Common myeloid progenitor, CD34-positive (primary cell): ENCODE measurements around the gene BMP7.

Experiments used
- CTCF ChIA-PET: fragments of 350-600 bp; sonication (Branson Sonifier 250); formaldehyde crosslinking; loops from one replicate; lab custom pipeline; 2021; ENCODE audit warnings: antibody characterized with exemption; lab: Charles Lee
- POLR2A ChIA-PET: fragments of 350-600 bp; sonication (Branson Sonifier 250); formaldehyde crosslinking; loops from one replicate; lab custom pipeline; 2021; ENCODE audit warnings: antibody characterized with exemption; lab: Charles Lee
- DNase-seq, 3 donors: peaks; one replicate each; pipeline versions ENCODE4 v3.0.0 to v3.0.0-alpha.2; 2013
- H3K27ac ChIP-seq, 2 experiments: 1 replicate in 1 of 2; 2 replicates in 1 of 2; pipeline ENCODE4 v1.7.0; 2013; ENCODE audit warnings: inconsistent platforms in 2 of 2, low read length in 2 of 2, mild to moderate bottlenecking in 2 of 2, low read depth in 1 of 2, moderate library complexity in 1 of 2; ENCODE audit not compliant: severe bottlenecking in 2 of 2, insufficient read depth in 1 of 2, poor library complexity in 1 of 2
- H3K27me3 ChIP-seq, 5 experiments: replicated peaks in 2 of 5; 1 replicate in 3 of 5; 2 replicates in 2 of 5; pipeline versions ENCODE4 v1.6.1 to v1.7.0; 2013; ENCODE audit warnings: low read length in 4 of 5, mild to moderate bottlenecking in 2 of 5, moderate library complexity in 2 of 5, inconsistent platforms in 1 of 5; ENCODE audit not compliant: insufficient read depth in 5 of 5, control insufficient read depth in 4 of 5
- H3K36me3 ChIP-seq, 4 experiments: 1 replicate in 2 of 4; 2 replicates in 2 of 4; pipeline versions ENCODE4 v1.6.1 to v1.7.0; 2013; ENCODE audit warnings: low read length in 3 of 4, control low read depth in 1 of 4, mild to moderate bottlenecking in 1 of 4; ENCODE audit not compliant: control insufficient read depth in 4 of 4, insufficient read depth in 4 of 4
- H3K4me1 ChIP-seq, 4 experiments: 1 replicate in 3 of 4; 2 replicates in 1 of 4; pipeline versions ENCODE4 v1.6.1 to v1.7.1; 2013; ENCODE audit warnings: low read length in 3 of 4, mild to moderate bottlenecking in 3 of 4, control low read depth in 1 of 4, inconsistent platforms in 1 of 4, moderate library complexity in 1 of 4; ENCODE audit not compliant: control insufficient read depth in 4 of 4, insufficient read depth in 4 of 4; ENCODE audit errors: control extremely low read depth in 1 of 4
- H3K4me3 ChIP-seq, 7 experiments: 1 replicate in 4 of 7; 2 replicates in 3 of 7; pipeline versions ENCODE4 v1.5.1 to v1.7.0; 2013; ENCODE audit warnings: mild to moderate bottlenecking in 7 of 7, low read length in 6 of 7, moderate library complexity in 6 of 7, inconsistent platforms in 2 of 7, low read depth in 2 of 7, control low read depth in 1 of 7; ENCODE audit not compliant: insufficient read depth in 4 of 7, control insufficient read depth in 1 of 7; ENCODE audit errors: extremely low read depth in 1 of 7
- H3K9me3 ChIP-seq, 5 experiments: 1 replicate in 4 of 5; 2 replicates in 1 of 5; pipeline versions ENCODE4 v1.6.1 to v1.7.1; 2013; ENCODE audit warnings: low read length in 4 of 5, mild to moderate bottlenecking in 2 of 5, inconsistent platforms in 1 of 5, low read depth in 1 of 5, moderate library complexity in 1 of 5; ENCODE audit not compliant: control insufficient read depth in 4 of 5, insufficient read depth in 2 of 5; ENCODE audit errors: control extremely low read depth in 1 of 5
- WGBS: methylation state at CpG from one replicate; pipeline ENCODE4 v1.1.5; 2013; ENCODE audit not compliant: insufficient coverage; 5-methylcytosine and 5-hydroxymethylcytosine counted together

The BMP7 gene

DNA sequence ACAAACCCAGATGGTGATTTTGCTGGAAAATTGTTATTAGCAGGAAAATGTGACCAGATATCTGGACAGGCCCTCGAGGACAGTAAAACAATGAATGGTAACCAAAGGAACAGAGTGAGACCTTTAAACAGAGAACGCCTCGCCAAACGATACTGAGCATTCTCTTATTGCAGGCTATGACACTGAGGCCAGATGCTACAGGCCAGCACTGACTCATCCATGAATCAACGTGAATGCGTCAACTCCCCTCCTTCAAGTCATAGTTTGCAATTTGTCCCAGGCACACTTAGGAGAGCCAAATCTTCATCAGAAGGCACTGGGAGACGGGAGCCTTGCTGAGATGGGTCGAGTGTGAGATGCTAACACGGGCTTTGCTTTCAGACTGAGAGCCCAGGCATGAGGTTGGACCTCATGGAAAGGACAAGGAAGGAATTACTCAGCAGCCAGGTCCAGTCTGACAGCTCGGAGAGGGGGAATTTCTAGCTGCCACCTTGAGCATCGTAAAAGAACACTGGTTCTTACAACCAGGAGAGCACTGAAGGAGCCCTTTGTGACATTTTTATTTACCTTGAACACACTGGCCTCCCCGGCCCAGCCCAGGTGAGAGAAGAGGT is 60.7 kb downstream of the BMP7 start:
- ChIA-PET POLR2A (no interaction called here), CTCF (no interaction called here)
- Histone ChIP-seq H3K27ac (no peak overlapping the region), H3K36me3 (no peaks in the 10 kb centered on the region), H3K9me3 (peaks cover 0 to 14% (median 3%) of the 10 kb centered on the region in 5 experiments), H3K4me3 (no peak overlapping the region), H3K27me3 (peaks cover 0 to 40% (median 5%) of the 10 kb centered on the region in 5 experiments), H3K4me1 (no peaks in the 10 kb centered on the region)
- 79% methylated on average over 12 of the region's 12 CpGs for WGBS
- no peak for DNase-seq

DNA sequence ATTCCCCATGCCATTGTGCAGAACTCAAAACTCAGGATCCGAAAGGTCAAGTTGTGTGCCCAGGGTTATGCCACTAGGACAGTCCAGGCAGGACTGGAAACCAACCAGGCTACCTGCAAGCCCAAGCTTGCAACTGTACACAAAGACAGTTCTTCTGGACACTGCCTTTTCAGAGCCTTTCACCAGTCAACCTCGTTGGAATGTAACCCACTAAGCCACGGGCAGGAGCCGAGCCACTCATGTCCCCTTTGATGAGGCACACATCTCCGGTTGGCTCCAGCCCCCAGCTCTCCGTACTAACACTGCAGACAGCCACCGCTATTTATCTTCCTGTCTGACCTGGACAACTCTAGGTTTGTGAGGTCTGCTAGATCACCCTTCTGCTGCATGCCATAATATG is 62.5 kb downstream of the BMP7 start:
- Histone ChIP-seq H3K36me3 (no peaks in the 10 kb centered on the region), H3K27me3 (peaks cover 0 to 37% (median 2%) of the 10 kb centered on the region in 5 experiments), H3K4me1 (no peaks in the 10 kb centered on the region), H3K9me3 (peaks cover 0 to 14% (median 3%) of the 10 kb centered on the region in 5 experiments), H3K27ac (no peak overlapping the region), H3K4me3 (no peak overlapping the region)
- DNase-seq = no peak
- POLR2A ChIA-PET = no interaction called here
- CTCF ChIA-PET = no interaction called here
- WGBS = 94% methylated on average over 7 of the region's 7 CpGs

DNA sequence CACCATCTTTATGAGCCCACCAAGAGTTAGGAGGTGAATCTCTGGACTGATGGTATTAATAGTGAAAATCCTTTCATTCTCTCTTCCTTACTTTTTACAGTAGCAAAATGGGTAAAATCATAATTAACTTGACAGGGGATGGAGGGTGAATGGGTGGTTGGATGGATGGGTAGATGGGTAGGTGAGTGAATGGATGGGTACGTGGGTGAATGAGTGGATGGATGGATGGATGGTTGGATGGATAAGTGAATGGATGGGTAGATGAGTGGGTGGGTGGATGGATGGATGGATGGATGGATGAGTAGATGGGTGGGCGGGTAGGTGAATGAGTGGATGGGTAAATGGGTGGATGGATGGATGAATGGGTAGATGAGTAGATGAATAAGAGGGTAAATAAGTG is 63.2 kb downstream of the BMP7 start:
- DNase-seq = no peak
- WGBS = 74% methylated on average over 2 of the region's 2 CpGs
- peaks cover 0 to 45% (median 0%) of the 10 kb centered on the region in 5 experiments for H3K27me3 ChIP-seq
- no peak overlapping the region for H3K27ac ChIP-seq
- CTCF ChIA-PET = no interaction called here
- POLR2A ChIA-PET = no interaction called here
- H3K9me3 ChIP-seq = peaks cover 0 to 14% (median 3%) of the 10 kb centered on the region in 5 experiments
- no peak overlapping the region for H3K4me3 ChIP-seq
- no peaks in the 10 kb centered on the region for H3K4me1 ChIP-seq
- no peaks in the 10 kb centered on the region for H3K36me3 ChIP-seq

DNA sequence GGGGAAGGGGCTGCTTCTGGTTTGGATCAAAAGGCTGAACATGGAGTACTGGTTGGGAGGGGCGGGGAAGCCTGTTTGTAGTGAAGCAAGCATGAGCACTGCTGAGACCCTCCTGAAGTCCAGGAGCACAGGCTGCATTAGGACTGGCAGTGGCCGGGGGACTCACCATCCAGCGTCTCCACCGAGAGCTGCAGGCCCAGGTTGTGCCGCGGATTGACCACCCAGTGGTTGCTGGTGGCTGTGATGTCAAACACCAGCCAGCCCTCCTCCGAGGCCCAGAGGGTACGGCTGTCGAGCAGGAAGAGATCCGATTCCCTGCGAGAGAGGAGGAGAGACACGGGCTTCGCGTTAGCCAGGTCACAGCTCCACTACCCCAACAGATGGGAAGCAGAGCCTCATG is 64.1 kb downstream of the BMP7 start:
- Histone ChIP-seq H3K27ac (no peak overlapping the region), H3K9me3 (peaks cover 0 to 13% (median under 1%) of the 10 kb centered on the region in 5 experiments), H3K27me3 (peaks cover 0 to 51% (median 0%) of the 10 kb centered on the region in 5 experiments), H3K4me1 (no peaks in the 10 kb centered on the region), H3K4me3 (no peak overlapping the region), H3K36me3 (no peaks in the 10 kb centered on the region)
- no peak for DNase-seq
- 94% methylated on average over 12 of the region's 14 CpGs for WGBS
- ChIA-PET POLR2A (no interaction called here), CTCF (no interaction called here)

DNA sequence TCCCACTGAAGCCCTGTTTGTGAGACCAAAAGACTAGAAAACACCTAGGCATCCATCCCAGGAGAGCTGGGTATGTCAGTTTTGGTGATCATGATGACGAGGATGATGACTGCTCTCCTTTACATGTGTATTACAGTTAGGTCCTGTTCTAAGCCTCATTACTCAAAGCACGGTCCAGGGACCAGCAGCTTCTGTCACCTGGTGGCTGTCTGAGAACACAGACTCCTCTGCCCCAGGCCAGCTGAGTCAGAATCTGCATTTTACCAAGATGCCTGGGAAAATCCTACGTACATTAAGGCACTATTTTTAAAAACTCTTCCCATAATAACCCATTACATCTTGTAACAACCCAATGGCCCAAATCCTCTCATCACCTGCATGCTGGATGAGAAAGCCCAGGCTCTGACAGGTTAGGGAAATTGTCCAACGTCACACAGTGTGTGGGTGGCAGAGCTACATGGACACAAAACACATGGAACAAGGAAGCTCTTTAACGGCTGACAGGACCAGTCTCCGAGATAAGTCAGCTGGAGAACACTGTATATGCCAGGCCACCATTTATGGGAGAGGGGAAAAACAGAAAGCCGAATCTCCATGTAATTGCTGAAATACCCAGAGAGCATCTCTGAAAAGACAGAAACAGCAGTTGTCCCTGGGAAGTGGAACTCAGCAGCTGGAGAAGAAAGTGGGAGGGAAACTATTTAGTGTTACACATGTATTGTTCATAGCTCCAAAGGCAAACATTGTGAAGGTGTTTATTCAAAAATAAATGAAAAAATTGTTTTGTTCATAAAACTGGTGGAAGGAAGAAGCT is 65.4 kb downstream of the BMP7 start:
- Histone ChIP-seq H3K27me3 (peaks cover 0 to 49% (median 0%) of the 10 kb centered on the region in 5 experiments), H3K4me1 (no peaks in the 10 kb centered on the region), H3K27ac (no peak overlapping the region), H3K4me3 (no peak overlapping the region), H3K36me3 (no peaks in the 10 kb centered on the region), H3K9me3 (peaks cover 0 to 4% (median 0%) of the 10 kb centered on the region in 5 experiments)
- ChIA-PET POLR2A (no interaction called here), CTCF (no interaction called here)
- DNase-seq = no peak
- WGBS = 88% methylated on average over 7 of the region's 7 CpGs

DNA sequence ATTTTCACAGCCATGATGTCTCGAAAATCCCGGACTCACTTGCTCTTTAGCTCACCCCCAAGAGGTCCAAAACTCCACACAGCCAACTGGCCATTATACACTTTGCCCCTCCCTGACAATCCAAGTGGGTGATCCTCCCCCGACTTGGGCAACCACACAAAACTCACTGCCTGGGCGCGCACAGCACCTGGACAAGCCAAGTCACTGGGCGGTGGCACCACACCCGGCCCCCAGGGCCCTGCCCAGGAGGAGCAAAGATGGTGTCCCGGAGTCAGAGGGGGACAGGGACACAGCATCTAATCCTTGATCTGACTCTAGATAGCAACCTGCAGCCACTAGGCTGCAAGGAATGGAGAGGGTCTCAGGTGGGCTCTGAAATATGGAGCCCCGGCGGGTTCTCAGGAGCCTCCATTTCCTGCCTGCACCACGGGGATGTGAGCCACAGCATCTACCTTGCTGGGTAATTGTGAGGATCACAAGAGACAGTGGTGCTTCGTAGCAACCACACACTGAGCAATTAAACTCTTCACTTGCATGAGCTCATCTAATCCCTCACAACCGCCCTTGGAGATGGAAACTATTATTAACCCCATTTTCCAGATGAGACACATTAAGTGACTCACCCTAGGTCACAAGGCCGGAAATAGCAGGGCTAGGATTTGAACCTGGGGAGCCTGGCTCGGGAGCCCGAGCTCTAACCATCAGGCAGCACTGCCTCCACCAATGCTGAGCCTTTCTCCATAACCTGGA is 66.6 kb downstream of the BMP7 start:
- no peaks in the 10 kb centered on the region for H3K36me3 ChIP-seq
- CTCF ChIA-PET = no interaction called here
- WGBS = 87% methylated on average over 9 of the region's 16 CpGs
- POLR2A ChIA-PET = no interaction called here
- no peaks in the 10 kb centered on the region for H3K4me1 ChIP-seq
- peaks cover 0 to 56% (median 0%) of the 10 kb centered on the region in 5 experiments for H3K27me3 ChIP-seq
- H3K27ac ChIP-seq = no peak overlapping the region
- no peaks in the 10 kb centered on the region for H3K9me3 ChIP-seq
- H3K4me3 ChIP-seq = no peak overlapping the region
- DNase-seq = no peak
